K562 (cell line): ENCODE results near the gene AVPR1B. TPM values are rescaled to one million over a fixed set of nuclear protein-coding genes. Genes with fewer than 3 reads are reported as not detected.

Experiments
- ATAC-seq: fragments of 200-7000 bp; cut with Tn5 transposase; 3 replicates; pipeline ENCODE4 v1.9.1; 2020; ENCODE audit warnings: moderate library complexity
- BruUV-seq: library from RNA; stranded (reverse); fragments of 400-500 nt; replicated peaks from 2 replicates; lab custom pipeline; 2021; lab: Mats Ljungman, UMichigan
- CTCF ChIA-PET: fragments of 300-600 bp; formaldehyde crosslinking; extraction: SDS; loops from one replicate; lab custom pipeline; 2021; ENCODE audit warnings: low intra/inter-chr PET ratio; lab: Yijun Ruan, JAX
- POLR2A ChIA-PET: fragments of 300-600, 350-650 bp; sonication (Branson Sonifier 250); formaldehyde crosslinking; extraction: SDS; loops from one replicate; lab custom pipeline; 2021; ENCODE audit warnings: antibody characterized with exemption, inconsistent platforms; lab: Yijun Ruan, JAX
- DNase-seq, 4 experiments: peaks; one replicate each; pipeline versions ENCODE4 v3.0.0 to v3.0.0-alpha.2; 2011 to 2018; ENCODE audit warnings: low spot score in 3 of 4, mixed read lengths in 3 of 4; ENCODE audit errors: extremely low read depth in 1 of 4
- FAIRE-seq: peaks from 2 replicates; lab custom pipeline; 2011; peaks lifted over from hg19 to GRCh38; lab: Jason Lieb, UNC
- H2AFZ ChIP-seq: 2 replicates; pipeline ENCODE4 v1.6.0; 2011; ENCODE audit warnings: low read depth, low read length, control low read depth, inconsistent platforms
- H3K27ac ChIP-seq: fragments of 200-600 bp; 3 replicates; pipeline ENCODE4 v1.8.0; 2011; ENCODE audit warnings: low read depth, mild to moderate bottlenecking, control low read depth, inconsistent platforms, low read length, moderate library complexity, mixed read lengths; ENCODE audit errors: extremely low read depth
- H3K27me3 ChIP-seq, 2 experiments: fragments of 300-600 bp in 1 of 2; 2 replicates in 1 of 2; 3 replicates in 1 of 2; pipeline versions ENCODE4 v1.6.0 to v1.8.0; 2011; ENCODE audit warnings: inconsistent platforms in 2 of 2, low read length in 2 of 2, mild to moderate bottlenecking in 1 of 2, mixed read lengths in 1 of 2, moderate library complexity in 1 of 2; ENCODE audit not compliant: control insufficient read depth in 2 of 2, insufficient read depth in 2 of 2
- H3K36me3 ChIP-seq: fragments of 300-600 bp; 3 replicates; pipeline ENCODE4 v1.8.0; 2011; ENCODE audit warnings: mild to moderate bottlenecking, low read length, inconsistent platforms; ENCODE audit not compliant: control insufficient read depth, insufficient read depth
- H3K4me1 ChIP-seq, 2 experiments: fragments of 200-600 bp in 1 of 2; replicated peaks in 1 of 2; 2 replicates in 1 of 2; 3 replicates in 1 of 2; pipeline versions ENCODE4 v1.5.1 to v1.8.0; 2011; ENCODE audit warnings: inconsistent platforms in 2 of 2, low read length in 2 of 2, mild to moderate bottlenecking in 1 of 2, mixed read lengths in 1 of 2, moderate library complexity in 1 of 2; ENCODE audit not compliant: control insufficient read depth in 2 of 2, insufficient read depth in 2 of 2
- H3K4me2 ChIP-seq: 2 replicates; pipeline ENCODE4 v1.6.1; 2011; ENCODE audit warnings: low read length, control low read depth, inconsistent platforms, mixed read lengths; ENCODE audit not compliant: insufficient read depth
- H3K4me3 ChIP-seq: fragments of 200-600 bp; sonication (generic), shearing (Covaris generic); 2 replicates; pipeline ENCODE4 v1.5.1; 2016; ENCODE audit warnings: control low read depth, inconsistent platforms
- H3K79me2 ChIP-seq: fragments of 200-600 bp; 3 replicates; pipeline ENCODE4 v1.8.0; 2011; ENCODE audit warnings: low read length, inconsistent platforms; ENCODE audit not compliant: control insufficient read depth, insufficient read depth
- H3K9ac ChIP-seq, 2 experiments: 2 replicates each; pipeline versions ENCODE4 v1.6.0 to v1.6.1; 2011; ENCODE audit warnings: low read depth in 2 of 2, low read length in 2 of 2, control low read depth in 1 of 2, inconsistent platforms in 1 of 2, mild to moderate bottlenecking in 1 of 2, mixed read lengths in 1 of 2; ENCODE audit not compliant: insufficient read depth in 1 of 2
- H3K9me1 ChIP-seq: one replicate; pipeline ENCODE4 v1.6.0; 2011; ENCODE audit warnings: inconsistent platforms, mild to moderate bottlenecking, low read length, moderate library complexity; ENCODE audit not compliant: control insufficient read depth, insufficient read depth
- H3K9me3 ChIP-seq: replicated peaks from 2 replicates; pipeline ENCODE4 v1.5.1; 2011; ENCODE audit warnings: low read depth, low read length, inconsistent platforms; ENCODE audit not compliant: control insufficient read depth, insufficient read depth
- H4K20me1 ChIP-seq: replicated peaks from 2 replicates; pipeline ENCODE4 v1.6.1; 2011; ENCODE audit warnings: low read length, inconsistent platforms, mixed read lengths; ENCODE audit not compliant: control insufficient read depth, insufficient read depth
- CCNT2 ChIP-seq: IDR thresholded peaks from 2 replicates; pipeline ENCODE4 v1.6.1; 2011; ENCODE audit warnings: borderline replicate concordance, low read depth, mild to moderate bottlenecking, moderate library complexity, mixed read lengths, low read length; ENCODE audit not compliant: insufficient read length; ENCODE audit errors: extremely low read depth
- CHD2 ChIP-seq: IDR thresholded peaks from 2 replicates; pipeline ENCODE4 v1.6.1; 2011; ENCODE audit warnings: low read depth, low read length
- CREBBP ChIP-seq: IDR thresholded peaks from one replicate; pipeline ENCODE4 v1.6.1; 2012; ENCODE audit warnings: low read depth, mild to moderate bottlenecking, control low read depth, inconsistent platforms, low read length
- EZH2 ChIP-seq: IDR thresholded peaks from 2 replicates; pipeline ENCODE4 v1.6.1; 2012; ENCODE audit warnings: low read depth, mild to moderate bottlenecking, inconsistent platforms, low read length, borderline replicate concordance
- ILK ChIP-seq: fragments of 450-650 bp; IDR thresholded peaks from 2 replicates; pipeline ENCODE4 v1.6.1; 2016; ENCODE audit warnings: missing genetic modification characterization, low read depth, mild to moderate bottlenecking, missing compliant biosample characterization, moderate library complexity, borderline replicate concordance
- MTA2 ChIP-seq: fragments of 450-650 bp; IDR thresholded peaks from 2 replicates; pipeline ENCODE4 v1.6.1; 2016; ENCODE audit warnings: low read depth
- TCFL5 ChIP-seq: fragments of 250-450 bp; sonication (Bioruptor Pico); conservative IDR thresholded peaks from 2 replicates; pipeline ENCODE4 v1.6.1; 2021; ENCODE audit warnings: mild to moderate bottlenecking, moderate library complexity, matching md5 sums
- ZBED1 ChIP-seq: IDR thresholded peaks from 2 replicates; pipeline ENCODE4 v1.6.1; 2014
- ZNF217 ChIP-seq: sonication (generic); formaldehyde crosslinking; IDR thresholded peaks from 2 replicates; pipeline ENCODE4 v1.8.0; 2022; ENCODE audit warnings: mild to moderate bottlenecking, missing genetic modification reagents
- WGBS: fragments of 100-300 bp; shearing (Covaris generic); methylation state at CpG from one replicate; pipeline ENCODE4 v1.1.6; 2016; ENCODE audit warnings: low coverage, mixed read lengths; ENCODE audit not compliant: insufficient coverage; ENCODE audit errors: missing lambda C conversion rate; 5-methylcytosine and 5-hydroxymethylcytosine counted together
- in situ Hi-C: fragments of 300-500 bp; cut with MboI; formaldehyde crosslinking; loops from 4 replicates; pipeline ENCODE4 v1.15.0; 2018; ENCODE audit warnings: inconsistent platforms, mixed read lengths
- intact Hi-C: fragments of 100-400 bp; cut with micrococcal nuclease; formaldehyde crosslinking; loops from 2 replicates; pipeline ENCODE4 v1.14.2; 2022
- polyA plus RNA-seq, 8 experiments: library from polyadenylated mRNA; depleted of rRNA in 4 of 8; stranded (reverse) in 5 of 8; unstranded in 3 of 8; fragments of >200 nt; fragmentation: Nextera tagmentation in 2 of 8; fragmentation: Illumina TruSeq in 1 of 8; extraction: Ambion mirVana in 2 of 8; extraction: Trizol in 1 of 8; gene quantifications; 2 replicates each; pipeline versions ENCODE4 v1.2.1 to v1.2.3, GENCODE V29; 2011 to 2014; ENCODE audit warnings: inconsistent platforms in 1 of 8, missing spikeins in 1 of 8
- total RNA-seq, 7 experiments: library from RNA; depleted of rRNA in 6 of 7; stranded (reverse); fragments of >200 nt in 6 of 7; fragmentation: Illumina TruSeq in 2 of 7; extraction: Trizol in 2 of 7; gene quantifications; 2 replicates each; pipeline versions ENCODE4 v1.2.1 to v1.2.3, GENCODE V29; 2011 to 2021; ENCODE audit warnings: low replicate concordance in 1 of 7
- TF ChIP-seq, protein P1 (sequence below): fragments of 250-450 bp; sonication (Bioruptor Pico); IDR thresholded peaks from 2 replicates; pipeline ENCODE4 v1.5.1; 2021; ENCODE audit warnings: mild to moderate bottlenecking
- TF ChIP-seq, protein P2 (sequence below): IDR thresholded peaks from 2 replicates; pipeline ENCODE4 v1.6.1; 2016; ENCODE audit warnings: missing genetic modification characterization, missing compliant biosample characterization

Gene AVPR1B
- total and polyA plus RNA-seq, 9 of the 15 experiments (the other 6 are each of a cell fraction or from before 2014, with no cell fraction given) = not detected

DNA sequence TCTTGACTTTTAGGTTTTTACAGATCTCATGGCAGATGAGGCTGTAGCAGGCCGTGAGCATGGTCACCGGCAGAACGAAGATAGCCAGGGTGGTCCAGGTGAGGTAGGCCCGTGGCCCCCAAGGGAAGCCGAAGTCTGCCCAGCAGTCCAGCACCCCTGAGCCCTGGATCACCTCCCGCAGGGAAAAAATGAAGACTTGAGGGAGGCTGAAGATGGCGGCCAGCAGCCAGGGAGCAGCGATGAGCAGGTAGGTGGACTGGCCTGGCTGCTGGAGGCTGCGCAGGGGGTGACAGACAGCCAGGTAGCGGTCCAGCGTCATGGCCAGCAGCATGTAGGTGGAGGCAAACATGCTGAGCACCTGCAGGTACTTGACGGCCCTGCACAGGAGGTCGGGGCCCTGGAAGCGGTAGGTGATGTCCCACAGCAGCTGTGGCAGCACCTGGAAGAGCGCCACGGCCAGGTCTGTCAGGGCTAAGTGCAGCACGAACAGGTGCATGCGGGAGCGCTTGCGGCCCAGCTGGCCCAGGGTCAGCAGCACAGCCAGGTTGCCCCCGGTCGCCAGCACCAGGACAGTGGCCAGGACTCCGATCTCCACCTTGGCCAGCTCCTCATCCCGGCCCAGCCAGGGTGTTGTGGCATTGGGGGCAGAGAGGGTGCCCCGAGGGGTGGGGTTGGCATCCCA is 856 bp downstream of the AVPR1B start:
- no peaks in the 10 kb centered on the region for H3K36me3 ChIP-seq
- H3K9me3 ChIP-seq = no peaks in the 10 kb centered on the region
- peaks cover 5 to 15% of the 10 kb centered on the region in 2 experiments; a peak in 3 of 5 replicates for H3K4me1 ChIP-seq
- no peaks in the 10 kb centered on the region for H3K9me1 ChIP-seq
- 6% methylated on average over 25 of the region's 25 CpGs for WGBS
- 0 out of 4 replicates have a peak overlapping the region, but pooled peaks of 1 of the 2 experiments have one; percentile 7 for H3K9ac ChIP-seq
- no peak for DNase-seq
- no peak for FAIRE-seq
- H4K20me1 ChIP-seq = peaks cover 3% of the 10 kb centered on the region; the same call in 1 of the 2 replicates
- BruUV-seq = no TSS peak
- ChIA-PET CTCF (no interaction called here), POLR2A (interaction anchor here (0.6 to 1.4 kb wide), 2 partner anchors 10 to 17 kb away, joined by 3 to 10 read pairs; no protein-coding TSS in a partner anchor)
- H2AFZ ChIP-seq = no peak overlapping the region
- no peak overlapping the region for H3K4me2 ChIP-seq
- H3K79me2 ChIP-seq = no peaks in the 10 kb centered on the region
- in situ Hi-C loops (no loop called here), intact Hi-C loops (no loop called here)
- no peak for ATAC-seq
- TF ChIP-seq CCNT2 (no peak), EZH2 (0 out of 2 replicates have a peak, but pooled peaks have one; percentile 25)
- no peak overlapping the region for H3K4me3 ChIP-seq
- H3K27ac ChIP-seq = no peak overlapping the region
- peaks cover 43 to 59% of the 10 kb centered on the region in 2 experiments for H3K27me3 ChIP-seq

DNA sequence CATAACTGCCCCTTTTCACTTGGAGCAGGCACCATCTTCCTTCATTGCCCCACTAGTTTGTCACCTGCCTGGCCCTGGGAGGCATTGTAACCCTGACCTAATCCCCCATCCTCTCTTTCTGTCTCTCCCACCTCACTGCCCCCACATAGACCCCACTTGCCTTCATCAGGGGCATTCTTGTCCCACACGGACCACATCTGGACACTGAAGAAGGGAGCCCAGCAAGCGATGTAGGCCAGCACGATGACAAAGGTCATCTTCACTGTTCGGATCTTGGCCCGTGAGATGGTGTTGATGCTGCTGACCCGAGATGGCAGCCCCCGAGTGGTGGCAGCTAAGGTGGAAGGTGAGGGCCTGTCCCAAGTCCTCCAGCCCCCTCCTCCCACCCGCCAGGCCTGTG is 1.4 kb downstream of the AVPR1B start:
- Histone ChIP-seq H3K27ac (no peak overlapping the region), H2AFZ (no peak overlapping the region), H4K20me1 (peaks cover 3% of the 10 kb centered on the region; the same call in 1 of the 2 replicates), H3K9ac (no peak overlapping the region), H3K4me1 (peaks cover 5 to 15% of the 10 kb centered on the region in 2 experiments; a peak in 3 of 5 replicates), H3K4me2 (no peak overlapping the region), H3K4me3 (no peak overlapping the region), H3K9me3 (no peaks in the 10 kb centered on the region), H3K36me3 (no peaks in the 10 kb centered on the region), H3K9me1 (no peaks in the 10 kb centered on the region), H3K27me3 (peaks cover 48 to 59% of the 10 kb centered on the region in 2 experiments), H3K79me2 (no peaks in the 10 kb centered on the region)
- DNase-seq = no peak
- ChIA-PET POLR2A (interaction anchor here (1.4 kb wide), 1 partner anchor 10 kb away, joined by 10 read pairs; no protein-coding TSS in a partner anchor), CTCF (no interaction called here)
- FAIRE-seq = no peak
- in situ Hi-C loops = no loop called here
- BruUV-seq = no TSS peak
- intact Hi-C loops = no loop called here
- no peak for ATAC-seq
- WGBS = 2% methylated on average over 8 of the region's 8 CpGs
- TF ChIP-seq ILK (tag) (no peak), ZBED1 (no peak), CREBBP (no peak), CHD2 (no peak), ZNF217 (CRISPR knock-in tag) (no peak), TCFL5 (no peak), MTA2 (no peak)
- TF ChIP-seq, protein P1, sequence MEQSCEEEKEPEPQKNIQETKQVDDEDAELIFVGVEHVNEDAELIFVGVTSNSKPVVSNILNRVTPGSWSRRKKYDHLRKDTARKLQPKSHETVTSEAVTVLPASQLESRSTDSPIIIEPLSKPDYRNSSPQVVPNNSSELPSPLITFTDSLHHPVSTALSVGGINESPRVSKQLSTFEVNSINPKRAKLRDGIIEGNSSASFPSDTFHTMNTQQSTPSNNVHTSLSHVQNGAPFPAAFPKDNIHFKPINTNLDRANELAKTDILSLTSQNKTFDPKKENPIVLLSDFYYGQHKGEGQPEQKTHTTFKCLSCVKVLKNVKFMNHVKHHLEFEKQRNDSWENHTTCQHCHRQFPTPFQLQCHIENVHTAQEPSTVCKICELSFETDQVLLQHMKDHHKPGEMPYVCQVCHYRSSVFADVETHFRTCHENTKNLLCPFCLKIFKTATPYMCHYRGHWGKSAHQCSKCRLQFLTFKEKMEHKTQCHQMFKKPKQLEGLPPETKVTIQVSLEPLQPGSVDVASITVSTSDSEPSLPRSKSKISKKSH (CRISPR knock-in tag) = no peak
- TF ChIP-seq, protein P2, sequence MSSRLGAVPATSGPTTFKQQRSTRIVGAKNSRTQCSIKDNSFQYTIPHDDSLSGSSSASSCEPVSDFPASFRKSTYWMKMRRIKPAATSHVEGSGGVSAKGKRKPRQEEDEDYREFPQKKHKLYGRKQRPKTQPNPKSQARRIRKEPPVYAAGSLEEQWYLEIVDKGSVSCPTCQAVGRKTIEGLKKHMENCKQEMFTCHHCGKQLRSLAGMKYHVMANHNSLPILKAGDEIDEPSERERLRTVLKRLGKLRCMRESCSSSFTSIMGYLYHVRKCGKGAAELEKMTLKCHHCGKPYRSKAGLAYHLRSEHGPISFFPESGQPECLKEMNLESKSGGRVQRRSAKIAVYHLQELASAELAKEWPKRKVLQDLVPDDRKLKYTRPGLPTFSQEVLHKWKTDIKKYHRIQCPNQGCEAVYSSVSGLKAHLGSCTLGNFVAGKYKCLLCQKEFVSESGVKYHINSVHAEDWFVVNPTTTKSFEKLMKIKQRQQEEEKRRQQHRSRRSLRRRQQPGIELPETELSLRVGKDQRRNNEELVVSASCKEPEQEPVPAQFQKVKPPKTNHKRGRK (tag) = no peak
